Lower lobe of right lung (tissue), 2 donors: ENCODE data around the gene IL37. TPM values are rescaled to one million over a fixed set of nuclear protein-coding genes. Genes with fewer than 3 reads are reported as not detected.
"Not testable (repeated sequence)": the region's sequence is repeated elsewhere in the genome, so short reads cannot be mapped to it uniquely, and the experiment has no call there.

Experiments
- ATAC-seq, 2 donors: fragments of 200-7000 bp; cut with Tn5 transposase; one replicate each; pipeline ENCODE4 v1.9.1; 2020 to 2022; ENCODE audit warnings: mild to moderate bottlenecking in 2 of 2, moderate library complexity in 2 of 2
- DNase-seq: peaks from one replicate; pipeline ENCODE4 v3.0.0-alpha.2; 2020
- H3K27ac ChIP-seq: fragments of 200-600 bp; one replicate; pipeline ENCODE4 v1.8.0; 2022
- H3K27me3 ChIP-seq: fragments of 200-600 bp; one replicate; pipeline ENCODE4 v1.8.0; 2022; ENCODE audit warnings: low read depth
- H3K36me3 ChIP-seq: fragments of 200-600 bp; one replicate; pipeline ENCODE4 v1.8.0; 2022; ENCODE audit warnings: mild to moderate bottlenecking
- H3K4me1 ChIP-seq: fragments of 200-600 bp; one replicate; pipeline ENCODE4 v1.8.0; 2022
- H3K4me3 ChIP-seq: fragments of 200-600 bp; one replicate; pipeline ENCODE4 v1.8.0; 2022; ENCODE audit warnings: mild to moderate bottlenecking
- H3K9me3 ChIP-seq: fragments of 200-600 bp; one replicate; pipeline ENCODE4 v1.8.0; 2022
- CTCF ChIP-seq: fragments of 200-600 bp; IDR thresholded peaks from one replicate; pipeline ENCODE4 v1.8.0; 2022; ENCODE audit warnings: antibody characterized with exemption, mild to moderate bottlenecking
- intact Hi-C: fragments of 100-400 bp; cut with DNase I; formaldehyde crosslinking; loops from one replicate; pipeline ENCODE4 v1.11.0; 2022
- total RNA-seq: library from RNA; stranded (reverse); fragmentation: NEBNext Ultra II Directional; extraction: Animal tissue kit (Norgen Biotek cat#: 25700); gene quantifications from one replicate; pipeline ENCODE4 v1.2.1, GENCODE V29; 2021
- donor health status: DM: no; HTN: yes; CAD: no; lungs with severe emphysema.

The IL37 gene
- total RNA-seq, 1 donor from 2014 or later: not detected

GRCh38 chr2:112904883-112905282, 6.1 kb upstream of the IL37 start:
- intact Hi-C loops: no loop called here
- no peaks in the 10 kb centered on the region for H3K4me1 ChIP-seq
- ATAC-seq (no peak), DNase-seq (no peak)
- H3K27ac ChIP-seq: no peak overlapping the region
- no peak overlapping the region for H3K4me3 ChIP-seq
- no peaks in the 10 kb centered on the region for H3K36me3 ChIP-seq
- no peak for TF ChIP-seq CTCF
- H3K9me3 ChIP-seq: no peaks in the 10 kb centered on the region
- H3K27me3 ChIP-seq: no peaks in the 10 kb centered on the region

GRCh38 chr2:112906276-112906675, 4.7 kb upstream of the IL37 start:
- intact Hi-C loops: no loop called here
- Histone ChIP-seq H3K27me3 (no peaks in the 10 kb centered on the region), H3K4me1 (no peaks in the 10 kb centered on the region), H3K4me3 (no peak overlapping the region), H3K36me3 (no peaks in the 10 kb centered on the region), H3K9me3 (no peaks in the 10 kb centered on the region), H3K27ac (no peak overlapping the region)
- DNase-seq (no peak), ATAC-seq (no peak)
- no peak for TF ChIP-seq CTCF

GRCh38 chr2:112907001-112907949, 3.7 kb upstream of the IL37 start:
- intact Hi-C loops: no loop called here
- DNase-seq: no peak

GRCh38 chr2:112908559-112908958, 2.4 kb upstream of the IL37 start:
- H3K36me3 ChIP-seq, H3K4me3 ChIP-seq, DNase-seq, H3K4me1 ChIP-seq, H3K27me3 ChIP-seq, ATAC-seq, H3K27ac ChIP-seq, H3K9me3 ChIP-seq, intact Hi-C loops: not testable (repeated sequence)

More at GRCh38 chr2:112907001-112907949, 3.7 kb upstream of the IL37 start:
- Histone ChIP-seq H3K9me3 (no peaks in the 10 kb centered on the region), H3K4me3 (no peak overlapping the region), H3K36me3 (no peaks in the 10 kb centered on the region), H3K27me3 (no peaks in the 10 kb centered on the region), H3K4me1 (no peaks in the 10 kb centered on the region), H3K27ac (no peak overlapping the region)
- no peak for TF ChIP-seq CTCF
- ATAC-seq: no peak

GRCh38 chr2:112910219-112910618, 746 bp upstream of the IL37 start:
- Histone ChIP-seq H3K27me3 (no peaks in the 10 kb centered on the region), H3K27ac (no peak overlapping the region), H3K9me3 (no peaks in the 10 kb centered on the region), H3K36me3 (no peaks in the 10 kb centered on the region), H3K4me1 (no peaks in the 10 kb centered on the region), H3K4me3 (no peak overlapping the region)
- no peak for TF ChIP-seq CTCF
- no peak for ATAC-seq
- no peak for DNase-seq
- intact Hi-C loops: no loop called here

GRCh38 chr2:112912403-112912802, 1.4 kb downstream of the IL37 start:
- no peak for TF ChIP-seq CTCF
- DNase-seq (no peak), ATAC-seq (no peak)
- Histone ChIP-seq H3K27me3 (no peaks in the 10 kb centered on the region), H3K4me1 (no peaks in the 10 kb centered on the region), H3K4me3 (no peak overlapping the region), H3K27ac (no peak overlapping the region), H3K36me3 (no peaks in the 10 kb centered on the region), H3K9me3 (no peaks in the 10 kb centered on the region)
- intact Hi-C loops: no loop called here
